ENCODE results near the gene ICE2.
"Not testable (repeated sequence)": the region's sequence is repeated elsewhere in the genome, so short reads cannot be mapped to it uniquely, and the experiment has no call there.

ICE2 gene

GRCh38 chr15:60444289-60444912 is 34.5 kb downstream of the ICE2 start:
- DNase-seq, result no peak

DNA sequence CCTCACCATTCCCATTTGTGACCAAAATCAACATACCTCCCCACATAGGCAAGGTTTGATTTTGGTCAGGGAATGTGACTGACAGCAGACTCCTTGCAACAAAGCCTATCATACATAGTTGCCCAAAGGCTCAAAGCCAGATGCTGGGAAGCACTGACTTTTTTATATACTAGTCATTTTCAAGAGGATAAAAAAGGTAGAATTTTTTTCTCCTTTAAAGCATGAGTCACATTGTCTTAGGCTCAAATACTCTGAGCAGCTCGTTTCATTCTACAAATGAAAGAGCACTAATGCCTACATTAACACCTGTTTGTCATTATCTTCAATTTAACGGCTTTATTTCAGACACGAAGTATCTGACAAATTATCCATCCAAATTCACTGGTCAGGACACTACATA is 36.2 kb downstream of the ICE2 start:
- no peak for DNase-seq

DNA sequence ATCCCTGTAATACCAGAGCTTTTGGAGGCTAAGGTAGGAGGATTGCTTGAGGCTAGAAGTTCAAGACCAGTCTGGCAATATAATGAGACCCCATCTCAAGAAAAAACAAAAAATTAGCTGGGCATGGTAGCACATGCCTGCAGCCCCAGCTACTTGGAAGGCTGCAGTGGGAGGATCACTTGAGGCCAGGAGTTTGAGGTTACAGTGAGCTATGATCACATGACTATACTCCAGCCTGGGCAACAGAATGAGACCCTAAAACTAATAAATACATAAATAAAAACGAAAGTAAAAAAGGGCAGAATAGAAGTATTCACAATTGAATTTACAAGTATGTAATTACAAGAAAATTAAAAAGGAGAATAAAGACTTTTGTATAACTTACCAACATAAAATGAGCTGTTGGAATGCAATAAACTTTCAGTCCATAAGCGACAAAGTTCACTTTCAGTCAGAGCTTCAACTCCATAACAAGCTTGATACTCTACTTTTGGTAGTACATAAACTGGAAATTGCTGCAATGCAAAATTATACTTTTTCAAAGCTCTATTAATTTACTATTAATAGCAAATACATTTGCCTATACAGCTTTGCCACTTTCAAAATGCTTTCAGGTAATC is 36.8 kb downstream of the ICE2 start:
- DNase-seq, result no peak

DNA sequence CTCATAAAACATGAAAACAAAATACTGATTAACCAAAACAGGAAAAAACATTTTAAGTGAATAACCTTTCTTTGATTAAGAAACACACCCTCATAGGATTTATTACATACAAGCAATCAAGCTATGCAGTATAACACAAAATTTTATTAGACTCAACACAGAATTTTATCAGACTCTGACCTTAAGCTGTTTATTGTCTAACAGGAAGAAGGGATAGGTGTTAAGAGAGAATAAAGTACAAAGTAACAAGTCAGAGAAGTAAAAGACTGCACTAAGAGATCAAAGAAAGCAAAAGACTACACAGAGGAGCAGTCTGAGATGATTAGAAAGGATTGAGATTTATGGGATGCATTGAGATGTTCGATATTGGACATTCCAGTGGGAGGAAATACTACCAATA is 37.6 kb downstream of the ICE2 start:
- no peak for DNase-seq

DNA sequence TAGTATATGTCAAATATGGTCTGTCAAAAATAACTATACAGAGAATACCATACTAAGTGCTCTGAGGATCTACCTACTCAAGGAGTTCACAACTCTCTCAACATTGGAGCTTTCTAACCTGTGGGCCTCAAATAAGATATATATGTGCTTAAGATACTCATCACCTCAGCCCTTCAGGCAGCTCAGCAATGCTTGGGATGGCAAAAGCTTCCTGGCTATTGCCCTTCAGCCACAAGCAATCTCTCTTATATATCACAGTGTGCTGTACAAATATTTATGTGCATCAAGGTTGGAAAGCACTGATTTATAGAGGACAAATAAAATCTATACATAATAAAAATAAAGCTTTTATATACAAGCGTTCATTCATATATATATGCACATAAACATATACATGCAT is 40.3 kb downstream of the ICE2 start:
- no peak for DNase-seq

DNA sequence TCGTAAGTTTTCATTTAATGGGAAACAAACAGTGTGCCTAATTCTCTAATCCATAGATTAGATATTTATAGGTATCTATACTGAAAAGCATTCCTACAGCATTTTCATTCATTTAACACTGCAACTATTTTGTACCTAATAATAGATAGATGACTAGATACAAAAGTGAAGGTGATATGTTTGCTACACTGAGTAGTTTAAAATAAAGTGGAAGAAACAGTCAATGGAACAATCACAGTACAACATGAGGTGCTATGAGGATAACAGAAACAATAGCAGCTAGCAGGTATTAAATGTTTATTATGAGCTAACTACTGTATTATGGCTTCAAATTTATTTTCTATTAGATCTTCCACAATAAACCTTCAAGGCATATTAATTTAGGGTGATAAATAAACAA is 50.0 kb downstream of the ICE2 start:
- no peak for DNase-seq

GRCh38 chr15:60426870-60427508 is 52.0 kb downstream of the ICE2 start:
- no peak for DNase-seq

DNA sequence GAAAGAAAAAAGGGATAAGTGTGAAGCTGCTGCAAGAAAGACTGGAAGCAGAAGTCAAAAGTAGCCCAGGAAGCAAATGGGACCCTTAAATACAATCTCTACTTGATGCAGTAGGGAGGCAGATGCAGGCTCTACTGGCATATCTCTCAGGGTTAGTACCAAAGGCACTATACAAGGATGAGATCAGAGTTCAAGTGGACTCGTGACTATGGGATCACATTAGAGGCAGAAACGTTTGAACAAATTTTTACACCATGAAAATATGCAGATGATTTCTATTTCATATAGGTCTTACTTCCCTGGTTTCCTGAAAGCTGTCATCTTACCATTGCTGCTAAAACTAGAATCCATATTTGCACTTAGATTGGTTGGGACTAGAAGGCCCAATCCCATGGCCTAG is 53.5 kb downstream of the ICE2 start:
- no peak for DNase-seq

- DNase-seq, result no peak
Measured at GRCh38 chr15:60424006-60424405, 54.9 kb downstream of the ICE2 start.

GRCh38 chr15:60423537-60423936 is 55.4 kb downstream of the ICE2 start:
- DNase-seq, result no peak

DNA sequence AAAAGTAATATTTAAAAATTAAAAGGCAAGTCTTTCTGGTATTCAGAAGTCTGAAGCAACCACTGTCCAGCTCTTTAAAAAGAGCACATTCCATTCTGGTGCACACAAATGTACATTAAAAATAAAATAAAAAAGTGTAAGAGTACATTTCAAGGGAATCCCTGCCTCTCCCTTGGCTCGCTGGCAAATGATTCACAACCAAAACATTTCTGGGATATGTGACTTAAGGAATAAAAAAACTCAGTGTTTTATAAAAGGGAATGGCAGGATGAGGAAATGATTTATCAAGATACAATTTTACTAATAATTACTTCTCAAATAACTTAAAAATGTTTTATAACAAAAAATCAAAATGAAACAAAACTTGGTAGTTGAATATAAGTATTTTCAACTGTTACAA is 57.4 kb downstream of the ICE2 start:
- no peak for DNase-seq

DNA sequence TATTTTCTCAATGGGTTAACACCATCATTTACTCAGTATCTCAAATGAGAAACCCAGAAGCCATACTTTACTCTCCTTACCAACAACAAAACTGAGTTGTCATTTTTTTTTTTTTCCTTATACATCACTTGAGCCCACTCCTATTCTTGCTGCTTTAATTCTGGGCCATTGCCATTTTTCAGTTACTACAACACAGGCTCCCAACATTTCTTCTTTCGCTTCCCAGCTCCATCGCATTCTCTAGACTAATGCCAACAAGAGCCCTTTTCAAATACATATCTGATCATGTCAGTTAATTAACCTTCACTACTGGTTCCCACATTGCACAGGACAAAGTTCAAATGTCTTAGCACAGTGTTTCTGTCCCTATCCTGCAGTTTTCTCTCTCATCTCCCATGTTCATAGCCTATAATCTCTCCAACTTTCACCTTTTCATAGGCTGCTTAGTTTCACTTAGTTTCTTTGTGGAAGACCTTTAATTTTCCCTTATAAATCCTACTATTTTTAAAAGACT is 58.7 kb downstream of the ICE2 start:
- DNase-seq, result no peak

- DNase-seq, result no peak
Measured at GRCh38 chr15:60419753-60420152, 59.2 kb downstream of the ICE2 start.

- no peak for DNase-seq
Measured at GRCh38 chr15:60418096-60418495, 60.8 kb downstream of the ICE2 start.

GRCh38 chr15:60417112-60417511 is 61.8 kb downstream of the ICE2 start:
- DNase-seq, result no peak

GRCh38 chr15:60416484-60416883 is 62.5 kb downstream of the ICE2 start:
- no peak for DNase-seq

DNA sequence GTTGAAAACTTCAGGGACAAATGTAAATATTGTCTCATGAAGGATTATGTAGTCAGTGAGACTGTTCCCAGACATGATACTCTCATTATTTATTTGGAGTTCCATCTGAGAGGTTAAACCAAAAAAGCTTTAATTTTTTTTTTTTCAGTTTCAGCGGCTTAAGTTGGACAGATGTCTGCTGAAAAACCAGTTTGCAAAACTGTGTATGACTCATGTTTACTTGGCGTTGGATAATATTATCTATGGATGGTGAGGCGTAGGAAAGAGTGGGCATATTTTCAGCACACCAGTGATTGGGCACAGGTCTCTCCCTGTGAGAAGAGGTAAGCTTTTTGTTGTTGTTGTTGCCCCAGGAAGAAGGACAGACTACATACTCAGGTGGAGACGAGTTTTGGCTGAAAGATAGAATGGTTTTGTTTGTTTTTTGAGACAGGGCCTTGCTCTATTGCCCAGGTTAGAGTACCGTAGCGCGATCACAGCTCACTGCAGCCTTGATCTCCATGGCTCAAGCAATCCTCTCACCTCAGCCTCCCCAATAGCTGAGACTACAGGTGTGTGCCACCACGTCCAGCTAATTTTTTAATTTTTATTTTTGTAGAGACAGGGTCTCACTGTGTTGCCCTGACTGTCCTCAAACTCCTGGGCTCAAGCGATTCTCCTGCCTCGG is 64.8 kb downstream of the ICE2 start:
- no peak for DNase-seq

GRCh38 chr15:60413231-60413824 is 65.6 kb downstream of the ICE2 start:
- no peak for DNase-seq

DNA sequence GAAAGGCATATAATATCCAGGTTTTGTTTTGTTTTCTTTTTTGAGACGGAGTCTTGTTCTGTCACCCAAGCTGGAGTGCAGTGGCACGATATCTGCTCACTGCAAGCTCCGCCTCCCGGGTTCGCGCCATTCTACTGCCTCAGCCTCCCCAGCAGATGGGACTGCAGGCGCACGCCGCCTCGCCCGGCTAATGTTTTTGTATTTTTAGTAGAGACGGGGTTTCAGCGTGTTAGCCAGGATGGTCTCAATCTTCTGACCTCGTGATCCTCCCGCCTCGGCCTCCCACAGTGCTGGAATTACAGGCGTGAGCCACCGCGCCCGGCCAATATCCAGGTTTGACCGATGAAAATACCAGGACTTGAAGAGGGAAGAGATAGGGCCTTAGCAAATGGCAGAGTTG is 66.1 kb downstream of the ICE2 start:
- not testable (repeated sequence) for DNase-seq

GRCh38 chr15:60411774-60412425 is 67.0 kb downstream of the ICE2 start:
- DNase-seq, result no peak

GRCh38 chr15:60410350-60410749 is 68.6 kb downstream of the ICE2 start:
- DNase-seq, result not testable (repeated sequence)

DNA sequence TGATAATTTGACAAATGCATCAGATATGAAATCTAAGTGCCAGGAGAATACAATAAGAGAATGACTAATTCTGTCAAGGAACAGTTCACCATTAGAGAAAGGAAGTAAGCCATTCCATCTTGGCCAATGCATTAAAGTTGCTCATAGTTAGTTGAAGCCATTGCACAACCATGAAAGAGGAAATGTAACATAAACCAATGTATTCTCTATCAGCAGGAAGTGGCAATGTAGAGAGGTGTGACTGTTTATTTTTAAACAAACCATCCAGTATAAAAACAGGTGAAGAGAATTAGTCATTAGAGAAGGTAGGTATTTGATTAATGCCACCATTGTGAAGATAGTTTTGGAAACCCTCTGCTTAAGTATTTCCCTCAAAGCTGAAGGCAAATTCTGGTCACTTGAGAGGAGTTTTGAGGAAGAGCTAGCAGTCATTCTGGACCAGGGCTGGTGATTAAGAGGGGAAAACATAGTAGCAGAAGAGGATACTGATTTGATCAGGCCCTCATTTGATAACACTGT is 70.4 kb downstream of the ICE2 start:
- DNase-seq, result no peak

DNA sequence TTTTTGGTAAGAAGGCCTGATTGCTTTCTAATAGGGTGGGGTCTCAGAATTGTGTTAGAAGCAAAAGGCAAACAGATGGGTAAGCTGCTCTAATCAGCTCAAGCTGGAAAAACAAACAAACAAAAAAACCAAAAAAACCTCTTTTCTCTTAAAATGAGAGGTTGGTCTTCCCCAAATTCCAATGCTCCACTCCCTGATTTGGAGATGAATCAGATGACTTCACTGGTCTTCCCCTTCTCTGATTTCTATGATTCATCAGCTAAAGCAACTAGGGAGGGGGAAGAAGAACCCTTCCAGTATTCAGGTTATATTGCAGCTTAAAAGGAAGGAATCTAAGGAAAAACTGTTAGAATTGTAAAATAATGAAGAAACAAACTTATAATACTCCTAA is 71.5 kb downstream of the ICE2 start:
- DNase-seq, result no peak

All from activated T-cell treated with anti-CD3 and anti-CD28 coated beads for 4 hours (primary cell).